Panc1 (cell line): Measurements from ENCODE around the gene PTPN4.

Experiments
- CTCF ChIP-seq: fragments of 450-650 bp; IDR thresholded peaks from 2 replicates; pipeline ENCODE4 v1.5.1; 2017; ENCODE audit warnings: mild to moderate bottlenecking
- POLR2AphosphoS5 ChIP-seq: IDR thresholded peaks from 2 replicates; pipeline ENCODE4 v1.6.1; 2012; ENCODE audit warnings: mild to moderate bottlenecking, low read depth, low read length, moderate library complexity
- REST ChIP-seq, 2 experiments: IDR thresholded peaks; 2 replicates each; pipeline ENCODE4 v1.6.1; 2011 to 2012; ENCODE audit warnings: low read depth in 2 of 2, control low read depth in 1 of 2, low read length in 1 of 2, mild to moderate bottlenecking in 1 of 2, moderate library complexity in 1 of 2; ENCODE audit not compliant: insufficient read depth in 1 of 2
- TCF7L2 ChIP-seq: IDR thresholded peaks from 2 replicates; pipeline ENCODE4 v1.6.1; 2011; ENCODE audit warnings: mild to moderate bottlenecking, low read depth, low read length, inconsistent platforms

GRCh38 chr2:119712571-119712970 lies 47.2 kb upstream of the PTPN4 start:
- TF ChIP-seq CTCF (no peak), TCF7L2 (no peak), REST (IDR thresholded peaks at IDR 0.05; ENCODE audit: insufficient read depth in 1 of 2, low read depth in 2 of 2, low read length in 1 of 2) (no peak), POLR2AphosphoS5 (no peak)
